Ishikawa (cell line): Measurements from ENCODE around the gene DGUOK.

Experiments
- CEBPB ChIP-seq: IDR thresholded peaks from 2 replicates; pipeline ENCODE4 v1.6.1; 2012
- CREB1 ChIP-seq: IDR thresholded peaks from 2 replicates; pipeline ENCODE4 v1.6.1; 2012; ENCODE audit warnings: low read depth
- EGR1 ChIP-seq: IDR thresholded peaks from 2 replicates; pipeline ENCODE4 v1.6.1; 2012
- EP300 ChIP-seq: IDR thresholded peaks from 2 replicates; pipeline ENCODE4 v1.6.1; 2012; ENCODE audit warnings: borderline replicate concordance
- FOXM1 ChIP-seq: IDR thresholded peaks from 2 replicates; pipeline ENCODE4 v1.6.1; 2012; ENCODE audit warnings: low read depth, borderline replicate concordance
- MAX ChIP-seq: IDR thresholded peaks from 2 replicates; pipeline ENCODE4 v1.6.1; 2012
- NFIC ChIP-seq: IDR thresholded peaks from 2 replicates; pipeline ENCODE4 v1.6.1; 2012
- RAD21 ChIP-seq: IDR thresholded peaks from 2 replicates; pipeline ENCODE4 v1.6.1; 2012; ENCODE audit warnings: low read depth
- REST ChIP-seq: IDR thresholded peaks from 2 replicates; pipeline ENCODE4 v1.6.1; 2012; ENCODE audit warnings: low read depth, mild to moderate bottlenecking
- TAF1 ChIP-seq: IDR thresholded peaks from 2 replicates; pipeline ENCODE4 v1.6.1; 2012; ENCODE audit warnings: low read depth, mild to moderate bottlenecking
- TCF12 ChIP-seq: IDR thresholded peaks from 2 replicates; pipeline ENCODE4 v1.6.1; 2012; ENCODE audit warnings: low read depth
- TEAD4 ChIP-seq: IDR thresholded peaks from 2 replicates; pipeline ENCODE4 v1.6.1; 2012
- YY1 ChIP-seq: IDR thresholded peaks from 2 replicates; pipeline ENCODE4 v1.6.1; 2012; ENCODE audit warnings: low read depth
- ZBTB7A ChIP-seq: IDR thresholded peaks from 2 replicates; pipeline ENCODE4 v1.6.1; 2012; ENCODE audit warnings: low read depth
- TF ChIP-seq, protein P1 (sequence below): IDR thresholded peaks from 2 replicates; pipeline ENCODE4 v1.6.1; 2012

The DGUOK gene

DNA sequence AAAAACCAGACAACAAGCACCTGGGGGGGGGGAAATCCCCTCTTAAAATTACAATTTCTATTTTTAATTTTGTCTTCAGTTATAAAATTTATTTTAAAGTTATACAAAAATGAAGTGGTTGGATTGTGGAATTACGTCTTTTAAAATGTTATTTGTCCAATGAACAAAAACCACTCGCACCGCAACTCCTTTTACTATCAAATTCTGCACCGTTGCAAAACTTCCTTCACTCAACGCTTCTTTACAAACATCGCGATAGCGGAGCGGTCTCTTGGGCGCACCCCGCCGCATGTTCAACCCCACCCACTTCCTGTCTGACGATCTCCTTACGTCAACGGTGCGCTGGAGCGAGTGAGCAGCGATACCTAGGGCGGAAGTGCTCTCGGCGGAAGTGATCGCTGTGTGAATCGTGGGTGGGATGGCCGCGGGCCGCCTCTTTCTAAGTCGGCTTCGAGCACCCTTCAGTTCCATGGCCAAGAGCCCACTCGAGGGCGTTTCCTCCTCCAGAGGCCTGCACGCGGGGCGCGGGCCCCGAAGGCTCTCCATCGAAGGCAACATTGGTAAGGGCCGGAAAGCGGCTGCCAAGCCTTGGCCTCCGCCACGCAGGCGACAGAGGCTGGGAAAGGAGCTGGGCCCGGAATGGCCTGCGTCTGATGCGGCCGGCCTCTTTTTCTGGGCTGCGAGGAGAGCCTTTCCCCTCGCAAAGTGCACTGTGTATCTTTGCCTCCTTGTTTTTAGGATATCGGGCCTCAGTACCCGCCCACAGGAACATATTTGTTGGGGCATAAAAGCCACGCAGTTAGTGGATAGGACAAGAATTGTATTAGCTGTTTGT lies at the start of gene DGUOK:
DGUOK (plus strand) TSS at position 388 of the 835 bp plus-strand sequence; CDS start at position 419, 31 bp downstream.
- TF ChIP-seq MAX, result peak; percentile 89
- TF ChIP-seq CREB1, result peak; percentile 94
- no peak for TF ChIP-seq FOXM1
- no peak for TF ChIP-seq REST
- peak; percentile 33; the same call in 1 of the 2 replicates for TF ChIP-seq EGR1
- TF ChIP-seq CEBPB, result peak; percentile 65; the same call in 1 of the 2 replicates
- TF ChIP-seq EP300, result no peak
- TF ChIP-seq, protein P1, sequence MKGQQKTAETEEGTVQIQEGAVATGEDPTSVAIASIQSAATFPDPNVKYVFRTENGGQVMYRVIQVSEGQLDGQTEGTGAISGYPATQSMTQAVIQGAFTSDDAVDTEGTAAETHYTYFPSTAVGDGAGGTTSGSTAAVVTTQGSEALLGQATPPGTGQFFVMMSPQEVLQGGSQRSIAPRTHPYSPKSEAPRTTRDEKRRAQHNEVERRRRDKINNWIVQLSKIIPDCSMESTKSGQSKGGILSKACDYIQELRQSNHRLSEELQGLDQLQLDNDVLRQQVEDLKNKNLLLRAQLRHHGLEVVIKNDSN, result no peak
- no peak for TF ChIP-seq RAD21
- TF ChIP-seq TEAD4, result no peak
- peak; percentile 81 for TF ChIP-seq TAF1
- TF ChIP-seq ZBTB7A, result no peak
- TF ChIP-seq YY1, result peak; percentile 75
- TF ChIP-seq TCF12, result peak; percentile 63; the same call in 1 of the 2 replicates
- no peak; the same call in 1 of the 2 replicates for TF ChIP-seq NFIC

- TF ChIP-seq YY1, result no peak
- TF ChIP-seq EGR1, result no peak
- no peak for TF ChIP-seq CREB1
Measured at GRCh38 chr2:73877071-73877802, 49.4 kb upstream of the DGUOK start.

- no peak for TF ChIP-seq TEAD4
- TF ChIP-seq, protein P1, result no peak
- TF ChIP-seq TAF1, result no peak
- no peak for TF ChIP-seq REST
- no peak for TF ChIP-seq YY1
- TF ChIP-seq ZBTB7A, result no peak
- TF ChIP-seq FOXM1, result no peak
- no peak for TF ChIP-seq RAD21
- TF ChIP-seq MAX, result no peak
- no peak for TF ChIP-seq CEBPB
- no peak for TF ChIP-seq EP300
- TF ChIP-seq CREB1, result no peak
- no peak for TF ChIP-seq EGR1
Measured at GRCh38 chr2:73885406-73885805, 41.3 kb upstream of the DGUOK start.

GRCh38 chr2:73886357-73886756 lies 40.3 kb upstream of the DGUOK start:
- TF ChIP-seq YY1 (no peak), CREB1 (no peak), REST (no peak), EP300 (no peak), RAD21 (no peak)
- TF ChIP-seq, protein P1, result no peak
